GM12873 (cell line): ENCODE results near the gene ZBTB46.

ENCODE experiments used
- CTCF ChIP-seq: IDR thresholded peaks from 2 replicates; pipeline ENCODE4 v1.5.1; 2012; ENCODE audit warnings: low read depth, mild to moderate bottlenecking, moderate library complexity, low read length, control low read depth; ENCODE audit not compliant: insufficient read depth; ENCODE audit errors: missing control alignments

Gene ZBTB46

DNA sequence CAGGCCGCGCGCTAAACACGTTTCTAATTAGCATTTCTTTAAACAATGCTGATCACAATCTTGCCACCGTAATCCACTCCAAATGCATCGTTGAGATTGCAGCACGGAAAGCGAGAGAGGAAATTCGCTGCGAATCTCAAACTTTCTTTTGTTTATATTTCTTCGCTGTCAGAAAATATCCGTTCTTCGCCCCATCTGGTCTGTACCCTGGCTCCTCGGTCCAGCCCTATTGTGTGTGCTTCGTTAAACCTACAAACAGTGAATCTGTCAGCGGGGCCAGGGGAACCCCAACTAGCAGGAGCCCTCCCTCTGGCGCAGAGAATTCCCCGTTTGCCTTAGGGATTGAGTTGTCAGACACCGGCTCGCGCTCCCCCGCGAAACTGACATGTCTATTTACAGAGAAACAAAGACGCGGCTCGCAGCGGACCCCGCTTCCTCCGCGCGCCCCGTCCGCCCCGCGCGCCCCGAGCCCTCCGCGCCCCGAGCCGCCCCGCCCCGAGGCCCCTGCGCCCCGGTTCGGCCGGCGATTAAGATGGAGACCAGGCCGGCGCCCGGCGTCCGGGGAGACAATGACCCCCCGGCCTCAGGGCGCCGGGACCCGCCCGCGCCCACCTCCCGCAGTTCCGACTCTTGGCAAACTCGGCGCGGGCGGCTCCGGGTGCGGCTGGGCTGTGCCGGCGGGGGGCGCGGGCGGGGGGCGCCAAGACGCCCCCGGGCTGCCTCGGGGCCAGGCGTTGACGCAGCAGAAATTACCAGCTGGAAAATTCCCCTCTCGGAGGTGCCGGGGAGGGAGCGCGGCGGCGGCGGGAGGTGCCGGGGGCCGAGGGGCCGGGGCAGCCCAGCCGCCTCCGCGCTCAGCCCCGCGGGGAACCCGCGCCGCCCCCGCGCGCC, 874 bp downstream of the ZBTB46 start:
- TF ChIP-seq CTCF, result no peak

DNA sequence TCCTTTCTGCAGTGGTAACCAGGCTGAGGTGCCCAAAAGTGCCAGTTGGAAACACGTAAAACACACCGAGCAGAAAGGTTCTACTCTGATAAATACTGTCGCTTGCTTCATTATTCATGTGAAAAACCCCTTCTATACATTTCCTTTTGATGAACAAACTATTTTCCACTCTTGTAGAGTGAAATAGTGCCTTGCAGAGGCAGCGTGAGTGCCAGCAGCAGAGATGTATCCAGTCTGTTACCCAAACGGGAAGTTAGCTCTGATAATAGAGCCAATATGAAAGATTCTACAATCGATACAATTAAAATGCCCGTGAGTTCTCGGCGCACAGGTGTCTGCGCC, 1.5 kb downstream of the ZBTB46 start:
- no peak for TF ChIP-seq CTCF

DNA sequence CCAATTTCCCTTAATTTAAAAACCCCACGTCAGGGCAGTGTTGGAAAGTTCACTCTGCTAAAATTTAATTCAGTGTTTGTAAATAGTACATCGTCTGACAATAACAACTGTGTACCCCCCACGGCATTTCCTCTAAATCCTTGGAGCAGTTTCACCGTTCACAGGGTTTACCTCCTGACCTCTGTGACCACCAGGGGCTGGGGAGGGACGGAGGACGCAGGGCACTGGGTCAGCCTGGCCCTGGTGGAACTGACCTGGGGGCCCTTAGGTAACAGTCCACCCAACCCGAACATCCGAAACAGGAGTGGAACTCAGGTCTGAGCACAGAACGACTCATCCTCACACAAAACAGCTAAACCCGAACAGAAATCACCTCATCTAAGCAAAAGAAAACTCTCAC, 2.1 kb downstream of the ZBTB46 start:
- no peak for TF ChIP-seq CTCF

DNA sequence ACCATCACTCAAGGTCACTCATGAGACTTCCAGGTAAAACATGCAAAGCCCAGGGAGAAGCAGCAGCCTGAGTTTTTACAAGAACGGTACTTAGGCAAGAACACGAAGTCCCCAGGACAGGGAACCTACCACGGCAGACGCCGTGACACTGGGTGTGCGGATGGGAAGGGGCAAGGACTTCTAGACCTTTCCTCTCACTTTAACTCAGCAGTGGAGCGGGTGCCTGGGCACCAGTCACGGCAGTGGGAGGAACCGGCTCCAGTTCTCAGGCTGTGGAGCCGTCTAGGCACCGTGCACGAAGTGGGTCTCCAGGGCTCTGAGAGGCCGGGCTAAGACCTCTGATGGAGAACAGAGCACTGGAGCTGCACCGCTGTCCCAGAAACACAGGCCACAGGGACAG, 2.5 kb downstream of the ZBTB46 start:
- TF ChIP-seq CTCF, result no peak

DNA sequence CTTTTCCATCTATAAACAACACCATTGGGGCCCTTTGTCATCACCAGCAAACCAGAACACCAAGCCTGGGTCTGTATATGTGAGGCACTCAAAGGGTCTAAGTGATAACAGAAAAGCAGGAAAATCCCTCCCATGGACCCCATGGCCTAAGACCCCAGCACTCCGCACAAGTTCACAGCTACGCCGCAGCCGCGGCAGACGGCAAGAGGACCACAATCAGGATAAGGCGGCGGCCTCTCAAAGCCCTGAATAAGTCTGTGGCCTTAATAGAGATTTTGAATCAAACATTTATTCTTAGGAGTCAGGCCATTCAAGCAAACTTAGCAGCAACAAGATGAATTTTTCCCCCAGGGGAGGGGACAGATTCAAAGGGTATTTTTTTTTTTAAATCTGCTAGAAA, 2.9 kb downstream of the ZBTB46 start:
- TF ChIP-seq CTCF, result no peak

DNA sequence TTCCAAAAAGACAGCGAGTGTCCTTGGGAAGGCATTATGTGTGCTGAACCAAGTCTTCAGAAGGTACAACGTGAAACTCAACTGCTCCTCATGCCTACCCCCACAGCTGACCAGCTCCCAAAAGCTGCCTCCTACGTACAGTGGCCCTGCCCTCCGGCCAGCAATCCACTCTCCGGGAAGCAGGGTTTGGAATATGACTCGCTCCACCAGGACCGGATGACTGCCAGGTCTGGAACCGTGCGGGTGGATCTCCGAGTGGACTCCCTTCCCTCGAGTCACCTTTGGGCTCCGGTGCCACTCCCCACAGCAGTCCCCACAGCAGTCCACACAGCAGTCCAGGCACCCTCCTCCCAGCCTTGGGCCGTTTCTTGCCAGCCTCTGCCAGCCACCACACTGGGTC, 4.3 kb downstream of the ZBTB46 start:
- TF ChIP-seq CTCF, result no peak

DNA sequence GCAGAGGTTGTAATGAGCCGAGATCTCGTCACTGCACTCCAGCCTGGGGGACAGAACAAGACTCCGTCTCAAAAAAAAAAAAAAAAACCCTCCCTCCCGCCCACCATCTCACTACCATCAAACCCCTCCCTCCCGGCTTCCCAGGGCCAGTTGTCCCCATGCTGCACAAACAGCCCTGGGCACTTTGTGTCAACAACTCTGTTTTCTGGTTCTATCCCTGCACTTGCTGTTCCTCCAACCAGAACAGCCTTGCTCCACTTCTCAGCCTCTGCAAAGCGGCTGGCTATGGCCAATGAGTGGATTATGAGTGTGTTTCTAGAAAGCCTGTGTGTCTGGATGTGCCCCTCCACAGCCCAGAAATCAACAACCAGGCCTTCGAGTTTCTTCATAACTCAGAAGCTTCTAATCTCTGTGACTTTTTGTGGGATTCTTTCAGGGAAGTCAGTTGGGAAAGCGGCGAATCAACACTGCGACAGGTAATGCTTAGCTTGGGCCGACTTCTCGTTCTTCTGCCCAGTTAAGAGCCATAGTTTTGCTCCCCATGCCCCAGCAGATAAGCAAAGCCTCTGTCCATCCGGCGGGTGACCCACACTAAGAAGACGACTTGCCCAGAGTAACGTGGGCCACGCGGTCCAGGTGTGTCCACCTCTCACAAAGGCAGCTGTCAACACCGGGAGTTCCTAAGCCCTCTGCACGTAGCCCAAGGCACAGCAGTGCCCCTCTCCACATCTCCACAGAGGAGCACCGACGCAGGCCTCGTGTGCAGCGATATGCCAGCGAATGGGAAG, 5.5 kb downstream of the ZBTB46 start:
- TF ChIP-seq CTCF, result no peak
